ENCODE data around the gene LDHB. TPM values are rescaled to one million over a fixed set of nuclear protein-coding genes. Genes with fewer than 3 reads are reported as not detected.

Gene LDHB
- total RNA-seq, 1 donor from 2014 or later: 627 TPM

- Mint-ChIP-seq H3K9me3 (ENCODE audit: unreplicated experiment) (peaks cover 6% of the 10 kb centered on the region), H3K27ac (ENCODE audit: unreplicated experiment) (peak overlapping the region; percentile 97), H3K4me3 (ENCODE audit: unreplicated experiment) (no peak overlapping the region), H3K36me3 (ENCODE audit: unreplicated experiment) (no peaks in the 10 kb centered on the region), H3K27me3 (ENCODE audit: unreplicated experiment) (peaks cover 2% of the 10 kb centered on the region), H3K4me1 (ENCODE audit: unreplicated experiment) (peaks cover 48% of the 10 kb centered on the region)
- DNase-seq (ENCODE audit: extremely low spot score, unreplicated experiment): no peak
- TF ChIP-seq CTCF (IDR thresholded peaks at IDR 0.05): no peak
Observed at GRCh38 chr12:21695986-21696385, 38.3 kb upstream of the LDHB start.

GRCh38 chr12:21694660-21695059 is 37.0 kb upstream of the LDHB start:
- peaks cover 53% of the 10 kb centered on the region for H3K4me1 Mint-ChIP-seq (ENCODE audit: unreplicated experiment)
- H3K27me3 Mint-ChIP-seq (ENCODE audit: unreplicated experiment): no peaks in the 10 kb centered on the region
- peaks cover 3% of the 10 kb centered on the region for H3K36me3 Mint-ChIP-seq (ENCODE audit: unreplicated experiment)
- no peak overlapping the region for H3K4me3 Mint-ChIP-seq (ENCODE audit: unreplicated experiment)
- H3K27ac Mint-ChIP-seq (ENCODE audit: unreplicated experiment): peak overlapping the region; percentile 97
- no peak for TF ChIP-seq CTCF (IDR thresholded peaks at IDR 0.05)
- no peak for DNase-seq (ENCODE audit: extremely low spot score, unreplicated experiment)
- peaks cover 18% of the 10 kb centered on the region for H3K9me3 Mint-ChIP-seq (ENCODE audit: unreplicated experiment)

- Mint-ChIP-seq H3K4me3 (ENCODE audit: unreplicated experiment) (no peak overlapping the region), H3K36me3 (ENCODE audit: unreplicated experiment) (peaks cover 3% of the 10 kb centered on the region), H3K9me3 (ENCODE audit: unreplicated experiment) (peaks cover 28% of the 10 kb centered on the region), H3K27me3 (ENCODE audit: unreplicated experiment) (no peaks in the 10 kb centered on the region), H3K4me1 (ENCODE audit: unreplicated experiment) (peaks cover 33% of the 10 kb centered on the region), H3K27ac (ENCODE audit: unreplicated experiment) (no peak overlapping the region)
- no peak for TF ChIP-seq CTCF (IDR thresholded peaks at IDR 0.05)
- DNase-seq (ENCODE audit: extremely low spot score, unreplicated experiment): no peak
Observed at GRCh38 chr12:21691515-21691914, 33.9 kb upstream of the LDHB start.

GRCh38 chr12:21690704-21691368 is 33.2 kb upstream of the LDHB start:
- DNase-seq (ENCODE audit: extremely low spot score, unreplicated experiment): no peak
- Mint-ChIP-seq H3K27me3 (ENCODE audit: unreplicated experiment) (no peaks in the 10 kb centered on the region), H3K36me3 (ENCODE audit: unreplicated experiment) (peaks cover 3% of the 10 kb centered on the region), H3K4me1 (ENCODE audit: unreplicated experiment) (peaks cover 26% of the 10 kb centered on the region), H3K9me3 (ENCODE audit: unreplicated experiment) (peaks cover 28% of the 10 kb centered on the region), H3K4me3 (ENCODE audit: unreplicated experiment) (no peak overlapping the region), H3K27ac (ENCODE audit: unreplicated experiment) (no peak overlapping the region)
- no peak for TF ChIP-seq CTCF (IDR thresholded peaks at IDR 0.05)

GRCh38 chr12:21683115-21683514 is 25.5 kb upstream of the LDHB start:
- peaks cover 9% of the 10 kb centered on the region for H3K27me3 Mint-ChIP-seq (ENCODE audit: unreplicated experiment)
- H3K4me3 Mint-ChIP-seq (ENCODE audit: unreplicated experiment): no peak overlapping the region
- DNase-seq (ENCODE audit: extremely low spot score, unreplicated experiment): no peak
- peaks cover 12% of the 10 kb centered on the region for H3K4me1 Mint-ChIP-seq (ENCODE audit: unreplicated experiment)
- H3K9me3 Mint-ChIP-seq (ENCODE audit: unreplicated experiment): no peaks in the 10 kb centered on the region
- TF ChIP-seq CTCF (IDR thresholded peaks at IDR 0.05): no peak
- no peak overlapping the region for H3K27ac Mint-ChIP-seq (ENCODE audit: unreplicated experiment)
- H3K36me3 Mint-ChIP-seq (ENCODE audit: unreplicated experiment): no peaks in the 10 kb centered on the region

All from osteocyte (in vitro differentiated cells).